ENCODE results near the gene ITGA2B. TPM values are rescaled to one million over a fixed set of nuclear protein-coding genes. Genes with fewer than 3 reads are reported as not detected.

The ITGA2B gene
- total RNA-seq, 2 experiments from 2014 or later, result 0.57 to 0.63 TPM

GRCh38 chr17:44398692-44399691, 9.5 kb upstream of the ITGA2B start:
- H3K36me3 ChIP-seq (ENCODE audit: insufficient read depth, low read length), result peaks cover 63% of the 10 kb centered on the region
- H3K9me3 ChIP-seq (ENCODE audit: low read length), result no peaks in the 10 kb centered on the region
- BruUV-seq (replicated peaks), result no TSS peak
- no peak overlapping the region for H3K4me2 ChIP-seq (ENCODE audit: low read length)
- intact Hi-C loops (cut with micrococcal nuclease; ENCODE audit: unreplicated experiment), result no loop called here
- no peak for TF ChIP-seq EZH2phosphoT487 (IDR thresholded peaks at IDR 0.05; ENCODE audit: borderline replicate concordance, low read depth, low read length)
- no peak for TF ChIP-seq CTCF (conservative IDR thresholded peaks at IDR 0.05; ENCODE audit: low read length)
- no peak overlapping the region for H3K4me3 ChIP-seq (ENCODE audit: low read depth, low read length, poor library complexity, severe bottlenecking)
- DNase-seq (ENCODE audit: low spot score), result no peak
- no peaks in the 10 kb centered on the region for H4K20me1 ChIP-seq (ENCODE audit: insufficient read depth, low read length)
- H3K4me1 ChIP-seq (ENCODE audit: insufficient read depth, low read length, poor library complexity, severe bottlenecking), result peaks cover 5% of the 10 kb centered on the region
- H3K27ac ChIP-seq (ENCODE audit: low read depth, low read length, poor library complexity, severe bottlenecking), result no peak overlapping the region
- no peaks in the 10 kb centered on the region for H3K79me2 ChIP-seq (ENCODE audit: insufficient read depth, low read depth, low read length)
- ChIA-PET POLR2A (interaction anchor here (0.8 to 1.1 kb wide), 2 partner anchors 13 to 75 kb away, joined by 3 to 4 read pairs; no protein-coding TSS in a partner anchor), CTCF (ENCODE audit: unreplicated experiment) (no interaction called here)
- no peak overlapping the region for H2AFZ ChIP-seq (ENCODE audit: low read length)
- H3K9me2 ChIP-seq (ENCODE audit: insufficient read depth, low read length), result no peaks in the 10 kb centered on the region

GRCh38 chr17:44397479-44398440, 8.3 kb upstream of the ITGA2B start:
- no peak for DNase-seq (ENCODE audit: low spot score)
- Histone ChIP-seq H3K4me2 (ENCODE audit: low read length) (no peak overlapping the region), H3K4me3 (ENCODE audit: low read depth, low read length, poor library complexity, severe bottlenecking) (no peak overlapping the region), H3K36me3 (ENCODE audit: insufficient read depth, low read length) (peaks cover 52% of the 10 kb centered on the region), H2AFZ (ENCODE audit: low read length) (no peak overlapping the region), H3K79me2 (ENCODE audit: insufficient read depth, low read depth, low read length) (no peaks in the 10 kb centered on the region), H3K27ac (ENCODE audit: low read depth, low read length, poor library complexity, severe bottlenecking) (no peak overlapping the region), H3K4me1 (ENCODE audit: insufficient read depth, low read length, poor library complexity, severe bottlenecking) (peaks cover 3% of the 10 kb centered on the region), H3K9me2 (ENCODE audit: insufficient read depth, low read length) (no peaks in the 10 kb centered on the region), H4K20me1 (ENCODE audit: insufficient read depth, low read length) (no peaks in the 10 kb centered on the region), H3K9me3 (ENCODE audit: low read length) (no peaks in the 10 kb centered on the region)
- ChIA-PET POLR2A (interaction anchor here (0.8 to 1.1 kb wide), 2 partner anchors 15 to 77 kb away, joined by 3 to 4 read pairs; no protein-coding TSS in a partner anchor), CTCF (ENCODE audit: unreplicated experiment) (no interaction called here)
- no TSS peak for BruUV-seq (replicated peaks)
- intact Hi-C loops (cut with micrococcal nuclease; ENCODE audit: unreplicated experiment), result no loop called here
- no peak for TF ChIP-seq EZH2phosphoT487 (IDR thresholded peaks at IDR 0.05; ENCODE audit: borderline replicate concordance, low read depth, low read length)
- no peak for TF ChIP-seq CTCF (conservative IDR thresholded peaks at IDR 0.05; ENCODE audit: low read length)
